Measurements from ENCODE around the gene TMPO.
"Not testable (repeated sequence)": the region's sequence is repeated elsewhere in the genome, so short reads cannot be mapped to it uniquely, and the experiment has no call there.

TMPO gene

GRCh38 chr12:98593351-98594049 is 78.1 kb downstream of the TMPO start, which contains the start of gene SLC25A3:
Gene SLC25A3, plus strand, starts transcription at chr12:98593686. Its CDS starts 293 bp downstream, at chr12:98593979.
- DNase-seq (ENCODE audit: insufficient read length, low spot score) = peak; percentile 71
- FAIRE-seq = no peak
- no peak for TF ChIP-seq CTCF (IDR thresholded peaks at IDR 0.05; ENCODE audit: insufficient read depth, missing control alignments)

GRCh38 chr12:98594050-98594835 is 78.9 kb downstream of the TMPO start:
- no peak for TF ChIP-seq CTCF (IDR thresholded peaks at IDR 0.05; ENCODE audit: insufficient read depth, missing control alignments)
- DNase-seq (ENCODE audit: insufficient read length, low spot score) = no peak
- no peak for FAIRE-seq

GRCh38 chr12:98595243-98595988 is 80.0 kb downstream of the TMPO start:
- TF ChIP-seq CTCF (IDR thresholded peaks at IDR 0.05; ENCODE audit: insufficient read depth, missing control alignments) = no peak
- no peak for DNase-seq (ENCODE audit: insufficient read length, low spot score)
- FAIRE-seq = no peak

GRCh38 chr12:98597313-98597712 is 81.9 kb downstream of the TMPO start:
- not testable (repeated sequence) for DNase-seq (ENCODE audit: insufficient read length, low spot score); FAIRE-seq
